Fibroblast of the aortic adventitia (primary cell): Measurements from ENCODE around the gene C2CD4B. TPM values are rescaled to one million over a fixed set of nuclear protein-coding genes. Genes with fewer than 3 reads are reported as not detected.

ENCODE experiments used
- DNase-seq: peaks from one replicate; pipeline ENCODE4 v3.0.0-alpha.2; 2010; ENCODE audit warnings: low read depth
- H3K4me3 ChIP-seq: 2 replicates; pipeline ENCODE4 v1.5.1; 2011; ENCODE audit warnings: low read depth, mild to moderate bottlenecking, control low read depth, low read length, moderate library complexity
- total RNA-seq: library from RNA; depleted of rRNA; stranded (reverse); fragments of >200 nt; gene quantifications from 2 replicates; pipeline ENCODE4 v1.2.3, GENCODE V29; 2012; ENCODE audit warnings: low replicate concordance
- TF ChIP-seq, protein P1 (sequence below): IDR thresholded peaks from 2 replicates; pipeline ENCODE4 v1.5.1; 2011; ENCODE audit warnings: mild to moderate bottlenecking, low read length, control low read depth, inconsistent platforms; ENCODE audit not compliant: insufficient read depth

C2CD4B gene
- total RNA-seq, 1 donor: not detected

DNA sequence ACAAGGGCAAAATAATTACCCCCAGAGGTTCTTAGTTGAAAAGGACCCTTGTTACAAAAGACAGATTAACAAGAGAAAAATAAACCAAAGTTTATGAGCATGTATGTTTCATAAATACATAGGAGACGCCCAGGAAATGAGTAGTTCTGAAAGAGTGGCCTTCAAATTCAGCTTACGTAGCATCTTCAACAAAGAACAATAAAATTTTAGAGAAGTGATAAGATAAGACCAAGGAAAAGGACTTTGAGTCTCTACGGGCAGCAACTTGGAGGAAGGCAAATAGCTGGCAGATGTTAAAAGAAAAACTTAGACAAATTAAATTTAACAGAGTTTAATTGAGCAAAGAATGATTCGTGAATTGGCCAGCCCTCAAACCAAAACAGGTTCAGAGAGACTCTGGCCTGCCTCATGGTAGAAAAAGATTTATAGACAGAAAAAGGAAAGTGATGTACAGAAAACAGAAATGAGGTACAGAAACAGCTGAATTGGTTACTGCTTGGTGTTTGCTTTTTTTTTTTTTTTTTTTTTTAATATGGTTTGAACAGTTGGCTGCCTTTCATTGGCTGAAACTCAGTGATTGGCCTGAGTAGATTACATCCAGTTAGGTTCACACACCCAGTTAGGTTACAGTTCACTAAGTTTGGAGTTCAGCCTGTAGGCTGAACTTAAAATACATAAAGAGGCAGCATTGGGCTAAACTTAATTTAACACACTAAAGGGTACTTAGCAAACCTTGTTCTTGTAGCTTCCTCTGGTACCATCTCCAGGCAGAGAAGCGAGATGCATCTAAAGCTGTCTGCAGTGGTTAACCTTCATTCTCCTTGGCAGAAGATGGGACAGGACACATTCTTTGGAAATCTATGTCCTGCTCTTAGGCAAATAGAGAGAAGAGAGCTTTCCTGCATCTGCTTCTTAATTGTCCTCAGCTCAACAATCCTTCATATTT is 23.2 kb downstream of the C2CD4B start:
- no peak overlapping the region for H3K4me3 ChIP-seq
- TF ChIP-seq, protein P1, sequence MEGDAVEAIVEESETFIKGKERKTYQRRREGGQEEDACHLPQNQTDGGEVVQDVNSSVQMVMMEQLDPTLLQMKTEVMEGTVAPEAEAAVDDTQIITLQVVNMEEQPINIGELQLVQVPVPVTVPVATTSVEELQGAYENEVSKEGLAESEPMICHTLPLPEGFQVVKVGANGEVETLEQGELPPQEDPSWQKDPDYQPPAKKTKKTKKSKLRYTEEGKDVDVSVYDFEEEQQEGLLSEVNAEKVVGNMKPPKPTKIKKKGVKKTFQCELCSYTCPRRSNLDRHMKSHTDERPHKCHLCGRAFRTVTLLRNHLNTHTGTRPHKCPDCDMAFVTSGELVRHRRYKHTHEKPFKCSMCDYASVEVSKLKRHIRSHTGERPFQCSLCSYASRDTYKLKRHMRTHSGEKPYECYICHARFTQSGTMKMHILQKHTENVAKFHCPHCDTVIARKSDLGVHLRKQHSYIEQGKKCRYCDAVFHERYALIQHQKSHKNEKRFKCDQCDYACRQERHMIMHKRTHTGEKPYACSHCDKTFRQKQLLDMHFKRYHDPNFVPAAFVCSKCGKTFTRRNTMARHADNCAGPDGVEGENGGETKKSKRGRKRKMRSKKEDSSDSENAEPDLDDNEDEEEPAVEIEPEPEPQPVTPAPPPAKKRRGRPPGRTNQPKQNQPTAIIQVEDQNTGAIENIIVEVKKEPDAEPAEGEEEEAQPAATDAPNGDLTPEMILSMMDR: no peak
- DNase-seq: peak; percentile 78

DNA sequence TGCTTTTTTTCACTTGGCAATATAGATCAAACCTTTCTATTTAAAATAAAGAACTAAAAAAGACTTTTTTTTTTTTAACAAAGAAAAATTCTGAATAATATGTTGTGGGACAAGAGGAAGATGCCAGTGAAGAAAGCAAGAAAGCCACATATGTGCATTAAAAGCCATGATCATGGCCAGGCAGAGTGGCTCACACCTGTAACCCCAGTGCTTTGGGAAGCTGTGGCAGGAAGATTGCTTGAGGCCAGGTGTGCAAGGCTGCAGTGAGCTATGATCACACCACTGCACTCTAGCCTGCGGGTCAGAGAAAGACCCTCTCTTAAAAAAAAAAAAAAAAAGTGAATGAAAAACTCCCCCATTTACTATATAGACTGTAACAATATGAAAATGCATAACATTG is 23.9 kb downstream of the C2CD4B start:
- no peak overlapping the region for H3K4me3 ChIP-seq
- TF ChIP-seq, protein P1: no peak
- no peak for DNase-seq

DNA sequence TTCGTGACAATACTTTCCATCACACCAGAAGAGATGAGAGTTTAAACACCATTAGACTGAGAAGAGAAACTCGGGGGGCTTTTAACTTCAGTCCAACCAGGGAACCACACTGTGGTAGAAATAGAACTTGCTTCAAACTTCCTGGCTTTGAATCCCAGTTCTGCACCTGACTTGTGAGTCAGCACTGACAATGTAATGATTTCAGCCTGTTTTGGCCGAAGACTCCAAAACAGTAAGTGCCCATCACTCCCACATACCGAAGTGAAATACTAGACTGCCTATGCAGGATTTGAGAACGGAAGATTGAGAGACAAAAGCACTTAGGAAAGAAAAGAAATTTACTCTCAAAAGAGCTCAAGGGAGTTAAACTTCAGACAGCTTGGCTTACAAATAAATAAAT is 27.0 kb downstream of the C2CD4B start:
- no peak overlapping the region for H3K4me3 ChIP-seq
- DNase-seq: peak; percentile 89
- TF ChIP-seq, protein P1: no peak

DNA sequence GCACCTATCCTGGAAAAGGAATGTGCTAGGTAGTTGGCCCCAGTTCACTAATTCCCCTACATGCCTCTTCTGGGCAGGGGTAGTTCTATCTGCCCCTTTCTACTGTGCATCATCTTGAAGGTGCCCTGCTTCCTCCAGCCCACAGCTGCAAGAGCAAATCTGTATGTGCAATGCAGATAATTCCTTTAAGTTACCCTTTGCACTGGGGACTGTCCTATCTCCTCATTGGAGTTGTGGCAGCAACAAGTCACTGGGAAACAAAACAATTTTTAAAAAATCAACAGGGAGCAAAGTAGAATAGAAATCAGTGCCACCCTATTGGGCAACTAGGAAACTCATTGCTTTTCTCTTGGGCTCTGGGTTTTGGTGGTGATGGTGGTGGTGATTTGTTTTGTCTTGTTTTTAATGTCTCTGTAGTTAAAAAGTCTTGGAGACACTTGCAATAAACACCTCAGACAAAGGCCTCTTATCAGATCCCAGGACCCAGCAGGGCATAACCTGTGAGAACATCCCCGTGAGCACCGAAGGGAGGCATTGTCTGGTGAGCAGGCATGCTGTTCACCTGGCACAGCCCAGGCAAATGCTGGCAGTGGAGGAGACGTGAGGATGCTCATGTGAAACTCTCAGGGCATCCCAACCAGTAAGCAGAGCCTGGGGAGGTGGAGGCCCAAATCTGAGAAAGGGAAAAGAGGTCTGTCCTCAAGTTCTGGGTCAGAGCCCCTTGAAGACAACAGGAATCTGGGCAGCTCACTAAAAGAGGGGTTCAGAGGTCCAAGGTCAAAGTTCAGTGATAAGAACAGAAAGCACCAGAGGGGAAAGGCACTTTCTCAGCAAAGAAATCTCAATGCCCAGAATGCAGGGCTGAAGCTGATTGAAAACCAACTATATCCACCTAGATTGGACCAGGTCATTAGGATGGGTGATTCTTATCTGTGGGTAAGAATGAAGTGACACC is 27.9 kb downstream of the C2CD4B start:
- TF ChIP-seq, protein P1: no peak
- DNase-seq: no peak
- H3K4me3 ChIP-seq: no peak overlapping the region

DNA sequence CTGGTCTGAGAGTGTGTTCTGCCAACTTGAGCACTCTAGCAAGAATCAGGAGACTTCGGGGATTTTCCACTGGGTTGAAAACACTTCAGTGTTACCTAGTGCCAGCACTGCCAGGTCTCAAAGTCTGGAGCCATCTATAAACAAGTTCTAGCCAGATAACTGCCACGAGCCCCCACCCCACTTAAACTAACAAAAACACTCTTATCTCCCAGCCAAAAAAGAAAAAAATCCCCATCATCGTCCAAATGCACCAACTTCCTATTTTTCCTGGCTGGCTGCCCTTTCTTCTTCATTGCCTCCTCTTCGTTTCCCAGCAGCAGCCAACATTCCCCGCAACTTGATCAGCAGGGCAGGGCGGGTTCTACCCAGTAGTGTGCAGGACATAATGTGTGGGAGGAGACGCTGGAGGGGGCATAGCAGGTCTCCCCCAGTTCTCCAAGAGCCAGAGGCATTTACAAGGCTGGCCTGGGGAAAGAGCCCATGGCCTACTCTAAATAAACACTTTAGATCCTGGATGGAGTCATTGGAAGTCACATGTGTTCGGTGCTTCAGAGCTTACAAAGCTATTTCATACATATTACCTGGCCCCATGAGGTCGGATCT is 29.5 kb downstream of the C2CD4B start:
- peak; percentile 83 for DNase-seq
- TF ChIP-seq, protein P1: no peak
- no peak overlapping the region for H3K4me3 ChIP-seq

DNA sequence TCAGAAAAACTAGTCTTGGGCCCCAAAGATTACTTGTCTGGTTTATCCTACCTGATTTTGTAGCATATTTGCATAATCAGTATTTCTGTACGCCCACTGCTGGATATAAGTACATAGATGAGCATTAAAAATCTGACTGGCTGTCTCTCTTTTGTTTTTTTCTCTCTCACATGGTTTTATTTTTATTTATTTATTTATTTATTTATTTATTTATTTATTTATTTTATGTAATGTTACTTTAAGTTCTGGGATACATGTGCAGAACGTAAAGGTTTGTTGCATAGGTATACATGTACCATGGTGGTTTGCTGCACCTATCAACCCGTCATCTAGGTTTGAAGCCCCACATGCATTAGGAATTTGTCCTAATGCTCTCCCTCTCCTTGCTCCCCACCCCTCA is 31.9 kb downstream of the C2CD4B start:
- TF ChIP-seq, protein P1: no peak
- DNase-seq: no peak
- H3K4me3 ChIP-seq: no peak overlapping the region
